NCI-H345 treated with DMSO at 0.1 percent for 48 hours (cell line): ENCODE results near the gene PPP4R2.

Experiments used
- DNase-seq: peaks from one replicate; lab custom pipeline; 2025; ENCODE audit not compliant: unreplicated experiment; lab: John Stamatoyannopoulos, UW

PPP4R2 gene

GRCh38 chr3:73107676-73108187 lies 111.1 kb downstream of the PPP4R2 start:
- no peak for DNase-seq

GRCh38 chr3:73108750-73109149 lies 112.1 kb downstream of the PPP4R2 start:
- DNase-seq: no peak

GRCh38 chr3:73110530-73110929 lies 113.9 kb downstream of the PPP4R2 start:
- DNase-seq: no peak

DNA sequence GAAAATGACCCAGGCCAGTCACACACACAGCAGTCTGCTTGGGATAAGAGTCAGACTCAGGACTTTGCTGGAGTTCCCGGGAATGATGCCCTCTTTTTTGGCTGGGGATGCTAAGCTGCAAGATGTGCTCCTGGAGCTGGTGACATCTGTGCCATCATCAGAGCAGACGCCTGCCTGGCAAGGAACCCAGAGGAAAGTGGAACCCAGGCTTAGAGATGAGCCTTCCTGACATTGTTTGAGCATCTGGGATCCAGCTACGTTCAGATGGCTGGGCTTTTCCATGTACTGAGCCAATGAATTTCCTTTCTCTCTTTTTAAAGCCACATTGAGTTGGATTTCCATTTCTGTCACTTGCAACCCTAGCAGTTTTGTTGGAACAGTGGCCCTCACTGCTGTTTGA lies 118.1 kb downstream of the PPP4R2 start:
- no peak for DNase-seq

GRCh38 chr3:73115806-73116205 lies 119.2 kb downstream of the PPP4R2 start:
- DNase-seq: no peak
